Hepatocyte (in vitro differentiated cells): Measurements from ENCODE around the gene STX8.

ENCODE experiments used
- CTCF ChIP-seq: fragments of 200-600 bp; sonication (generic); IDR thresholded peaks from 2 replicates; pipeline ENCODE4 v1.5.1; 2016; ENCODE audit warnings: antibody characterized with exemption, mild to moderate bottlenecking; ENCODE audit not compliant: poor library complexity
- EZH2 ChIP-seq: fragments of 200-600 bp; sonication (generic); IDR thresholded peaks from 2 replicates; pipeline ENCODE4 v1.6.1; 2016; ENCODE audit warnings: antibody characterized with exemption, mild to moderate bottlenecking, borderline replicate concordance
- EZH2phosphoT487 ChIP-seq: fragments of 200-600 bp; sonication (generic); IDR thresholded peaks from one replicate; pipeline ENCODE4 v1.6.1; 2018; ENCODE audit warnings: antibody characterized with exemption, mild to moderate bottlenecking, low read depth, moderate library complexity; ENCODE audit not compliant: unreplicated experiment, severe bottlenecking

- TF ChIP-seq CTCF (no peak), EZH2 (no peak), EZH2phosphoT487 (no peak)
Observed at GRCh38 chr17:9226130-9226793, 349.4 kb downstream of the STX8 start.
